NCI-H2171 treated with DMSO at 0.1 percent for 48 hours (cell line): ENCODE results near the gene ATRN.

ENCODE experiments used
- DNase-seq: peaks from one replicate; lab custom pipeline; 2025; lab: John Stamatoyannopoulos, UW

The ATRN gene

GRCh38 chr20:3696200-3696599 lies 225.4 kb downstream of the ATRN start:
- DNase-seq = no peak

- no peak for DNase-seq
Measured at GRCh38 chr20:3696745-3697587, 226.1 kb downstream of the ATRN start.

GRCh38 chr20:3697588-3698305 lies 226.9 kb downstream of the ATRN start:
- DNase-seq = no peak

DNA sequence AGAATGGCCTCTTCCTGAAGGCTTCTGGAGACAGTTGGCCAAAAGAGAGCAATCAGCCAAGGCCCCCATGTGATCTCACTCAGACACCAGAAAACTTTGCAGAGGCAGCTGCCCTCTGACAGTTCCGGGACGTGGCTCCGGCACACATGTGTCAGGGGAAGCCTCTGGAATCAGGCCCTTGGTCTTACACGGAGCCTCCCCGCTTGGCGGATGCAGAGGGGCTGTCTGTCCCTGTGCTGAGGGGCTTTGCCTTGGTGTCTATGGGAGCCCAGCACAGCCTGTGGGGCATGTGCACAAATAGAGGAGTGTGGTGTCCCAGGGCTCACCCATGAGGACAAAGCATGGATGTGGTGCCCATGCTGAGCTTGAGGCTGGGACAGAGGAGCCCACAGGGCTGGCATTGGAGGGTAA lies 227.8 kb downstream of the ATRN start:
- no peak for DNase-seq

DNA sequence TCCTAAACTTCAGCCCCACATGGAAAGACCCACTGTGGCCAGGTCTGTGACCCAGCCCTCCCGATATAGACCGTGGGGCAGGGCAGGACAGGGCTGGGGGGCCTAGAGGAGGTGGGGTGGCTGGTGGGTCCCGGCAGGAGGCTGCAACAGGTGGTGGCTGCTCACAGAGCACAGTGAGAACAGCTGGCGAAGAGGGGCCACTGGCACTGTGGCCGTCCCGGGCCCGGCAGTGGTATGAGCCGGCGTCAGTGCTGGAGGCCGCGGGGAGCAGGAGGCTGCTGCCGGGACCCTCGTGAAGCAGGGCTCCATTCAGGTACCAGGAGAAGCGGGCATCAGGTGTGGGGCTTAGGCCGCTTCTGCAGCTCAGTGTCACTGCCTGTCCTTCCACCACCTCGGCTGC lies 228.2 kb downstream of the ATRN start:
- no peak for DNase-seq
